Lower leg skin (tissue), 3 donors: ENCODE measurements around the gene LRGUK.

Source experiments
- CTCF ChIP-seq, 3 donors: fragments of 450-650 bp; IDR thresholded peaks; one replicate each; pipeline ENCODE4 v1.5.1; 2016; ENCODE audit warnings: antibody characterized with exemption in 3 of 3, mild to moderate bottlenecking in 3 of 3, moderate library complexity in 2 of 3
- POLR2A ChIP-seq, 2 donors: fragments of 450-650 bp; IDR thresholded peaks; one replicate each; pipeline ENCODE4 v1.6.1; 2016 to 2017; ENCODE audit warnings: antibody characterized with exemption in 2 of 2, mild to moderate bottlenecking in 1 of 2, moderate library complexity in 1 of 2

DNA sequence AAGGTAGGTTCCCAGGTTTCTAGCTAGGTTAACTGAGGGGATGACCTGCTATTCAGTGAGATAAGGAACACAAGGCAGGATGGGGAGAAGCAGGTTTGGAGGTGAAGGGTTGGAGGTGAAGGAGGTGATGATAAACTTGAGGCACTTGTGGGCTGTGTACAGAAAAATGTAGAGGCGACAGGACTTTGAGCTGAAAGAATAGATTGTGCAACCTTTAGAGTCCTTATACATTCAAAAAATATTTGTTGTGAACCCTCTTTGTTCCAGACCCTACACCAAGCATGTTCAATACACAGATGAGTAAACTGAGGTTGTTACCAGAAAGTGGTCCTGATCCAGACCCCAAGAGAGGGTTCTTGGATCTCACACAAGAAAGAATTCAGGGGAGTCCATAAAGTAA is 45.4 kb upstream of the LRGUK start:
- TF ChIP-seq CTCF (IDR thresholded peaks at IDR 0.05) (no peak), POLR2A (IDR thresholded peaks at IDR 0.05) (no peak)
